GM12872 (cell line): ENCODE data around the gene C1orf21.

Source experiments
- TF ChIP-seq, protein P1 (sequence below): IDR thresholded peaks from 3 replicates; pipeline ENCODE4 v1.5.1; 2011; ENCODE audit warnings: low read depth, mild to moderate bottlenecking, low read length, moderate library complexity; ENCODE audit not compliant: insufficient read depth

The C1orf21 gene

GRCh38 chr1:184425449-184426277, 38.8 kb downstream of the C1orf21 start:
- TF ChIP-seq, protein P1, sequence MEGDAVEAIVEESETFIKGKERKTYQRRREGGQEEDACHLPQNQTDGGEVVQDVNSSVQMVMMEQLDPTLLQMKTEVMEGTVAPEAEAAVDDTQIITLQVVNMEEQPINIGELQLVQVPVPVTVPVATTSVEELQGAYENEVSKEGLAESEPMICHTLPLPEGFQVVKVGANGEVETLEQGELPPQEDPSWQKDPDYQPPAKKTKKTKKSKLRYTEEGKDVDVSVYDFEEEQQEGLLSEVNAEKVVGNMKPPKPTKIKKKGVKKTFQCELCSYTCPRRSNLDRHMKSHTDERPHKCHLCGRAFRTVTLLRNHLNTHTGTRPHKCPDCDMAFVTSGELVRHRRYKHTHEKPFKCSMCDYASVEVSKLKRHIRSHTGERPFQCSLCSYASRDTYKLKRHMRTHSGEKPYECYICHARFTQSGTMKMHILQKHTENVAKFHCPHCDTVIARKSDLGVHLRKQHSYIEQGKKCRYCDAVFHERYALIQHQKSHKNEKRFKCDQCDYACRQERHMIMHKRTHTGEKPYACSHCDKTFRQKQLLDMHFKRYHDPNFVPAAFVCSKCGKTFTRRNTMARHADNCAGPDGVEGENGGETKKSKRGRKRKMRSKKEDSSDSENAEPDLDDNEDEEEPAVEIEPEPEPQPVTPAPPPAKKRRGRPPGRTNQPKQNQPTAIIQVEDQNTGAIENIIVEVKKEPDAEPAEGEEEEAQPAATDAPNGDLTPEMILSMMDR: no peak

GRCh38 chr1:184426278-184426674, 39.4 kb downstream of the C1orf21 start:
- TF ChIP-seq, protein P1: no peak

DNA sequence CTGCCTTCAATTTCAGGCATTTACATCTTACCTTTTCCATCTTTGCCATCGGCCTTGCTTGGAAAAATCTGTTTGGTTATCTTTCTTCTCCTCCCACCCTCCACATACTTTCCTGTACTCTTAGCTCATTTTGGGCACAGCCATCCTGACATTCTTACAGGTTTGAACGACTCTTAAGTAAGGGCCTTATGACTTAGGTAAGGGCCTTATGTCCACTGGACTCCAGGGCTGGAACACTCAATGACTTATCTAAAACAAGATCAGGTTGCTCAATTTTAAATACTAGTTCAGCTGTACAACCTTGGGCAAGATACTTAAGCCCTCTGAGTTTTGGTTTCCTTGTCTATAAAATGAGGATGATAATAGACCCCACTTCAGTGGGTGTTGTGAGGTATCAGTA, 40.9 kb downstream of the C1orf21 start:
- TF ChIP-seq, protein P1: no peak

- TF ChIP-seq, protein P1: no peak
Observed at GRCh38 chr1:184428604-184429003, 41.8 kb downstream of the C1orf21 start.

DNA sequence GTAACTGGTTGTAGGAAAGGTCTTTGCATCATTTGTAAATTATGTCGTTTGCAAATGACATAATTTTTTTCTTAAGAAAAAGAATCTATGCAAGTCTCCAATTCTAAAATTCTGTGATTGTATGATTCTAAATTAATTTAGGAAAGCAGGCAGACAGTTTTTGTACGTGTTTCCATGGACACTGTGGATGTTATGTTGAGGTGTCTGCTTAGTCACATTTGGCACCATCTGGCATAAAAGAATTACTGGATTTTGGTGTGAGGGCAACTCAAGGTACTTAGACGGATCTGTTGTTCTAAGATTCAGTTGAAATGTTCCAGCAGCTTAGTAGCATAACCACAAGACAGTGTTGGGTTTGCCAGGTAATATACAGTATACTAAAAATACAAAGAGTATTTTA, 42.5 kb downstream of the C1orf21 start:
- TF ChIP-seq, protein P1: no peak

DNA sequence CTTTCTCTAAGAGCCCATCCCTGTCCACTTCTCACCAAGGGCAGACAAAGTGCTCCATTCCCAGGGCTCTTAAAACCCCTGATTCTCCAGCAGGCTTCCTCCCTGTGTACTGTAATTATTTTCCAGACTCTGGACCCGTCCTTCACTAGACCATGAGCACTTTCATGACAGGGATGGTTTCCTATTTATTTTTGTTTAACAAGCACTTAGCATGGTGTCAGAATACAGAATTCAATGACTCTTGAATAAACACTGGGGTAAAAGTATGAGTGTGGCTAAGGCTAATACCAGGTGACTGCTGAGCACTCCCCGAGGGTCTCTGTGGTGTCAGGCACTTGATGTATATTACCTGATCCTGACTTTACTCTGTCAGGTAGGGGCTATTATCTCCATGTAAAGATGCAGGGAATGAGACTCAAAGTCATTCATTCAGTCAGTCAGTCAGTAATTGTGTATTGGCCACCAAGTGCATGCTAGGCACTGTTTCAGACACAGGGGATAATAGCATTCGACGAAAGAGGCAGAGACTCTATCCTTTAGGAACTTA, 47.2 kb downstream of the C1orf21 start:
- TF ChIP-seq, protein P1: no peak

GRCh38 chr1:184437291-184437690, 50.5 kb downstream of the C1orf21 start:
- TF ChIP-seq, protein P1: no peak
